OCI-LY1 (cell line): ENCODE results near the gene SHANK3.

Experiments used
- H2AFZ ChIP-seq: fragments of 200-600 bp; sonication (generic), shearing (Covaris generic); 2 replicates; pipeline ENCODE4 v1.6.0; 2014; ENCODE audit warnings: antibody characterized with exemption, mild to moderate bottlenecking, low read length
- H3F3A ChIP-seq: fragments of 200-600 bp; sonication (generic), shearing (Covaris generic); 2 replicates; pipeline ENCODE4 v1.6.0; 2014; ENCODE audit warnings: mild to moderate bottlenecking, antibody characterized with exemption, low read length, moderate library complexity; ENCODE audit not compliant: insufficient read depth
- H3K27ac ChIP-seq: fragments of 200-600 bp; sonication (generic); 2 replicates; pipeline ENCODE4 v1.5.1; 2014; ENCODE audit warnings: low read length, mixed run types, mild to moderate bottlenecking, low read depth; ENCODE audit not compliant: poor library complexity, severe bottlenecking
- H3K27me3 ChIP-seq: fragments of 200-600 bp; sonication (generic); 2 replicates; pipeline ENCODE4 v1.6.0; 2014; ENCODE audit warnings: antibody characterized with exemption, mild to moderate bottlenecking, low read length, moderate library complexity; ENCODE audit not compliant: insufficient read depth
- H3K36me3 ChIP-seq: fragments of 200-600 bp; sonication (generic); 2 replicates; pipeline ENCODE4 v1.6.1; 2014; ENCODE audit warnings: mild to moderate bottlenecking, antibody characterized with exemption, low read length, moderate library complexity, mixed read lengths; ENCODE audit not compliant: insufficient read depth
- H3K4me1 ChIP-seq: fragments of 200-600 bp; sonication (generic); 2 replicates; pipeline ENCODE4 v1.5.1; 2014; ENCODE audit warnings: mild to moderate bottlenecking, low read length, moderate library complexity; ENCODE audit not compliant: insufficient read depth, severe bottlenecking
- H3K4me2 ChIP-seq: fragments of 200-600 bp; sonication (generic), shearing (Covaris generic); 2 replicates; pipeline ENCODE4 v1.6.1; 2014; ENCODE audit warnings: low read length
- H3K4me3 ChIP-seq: fragments of 200-600 bp; sonication (generic); 2 replicates; pipeline ENCODE4 v1.5.1; 2014; ENCODE audit warnings: low read length, low read depth, mild to moderate bottlenecking, mixed read lengths; ENCODE audit not compliant: poor library complexity, severe bottlenecking
- H3K79me2 ChIP-seq: fragments of 200-600 bp; shearing (Covaris generic); 2 replicates; pipeline ENCODE4 v1.6.1; 2016; ENCODE audit warnings: mixed run types, low read length, mixed read lengths; ENCODE audit not compliant: insufficient read depth
- H3K9ac ChIP-seq: fragments of 200-600 bp; sonication (generic), shearing (Covaris generic); 2 replicates; pipeline ENCODE4 v1.6.1; 2014; ENCODE audit warnings: mild to moderate bottlenecking, low read length, mixed read lengths
- H3K9me2 ChIP-seq: fragments of 200-600 bp; sonication (generic), shearing (Covaris generic); 2 replicates; pipeline ENCODE4 v1.6.1; 2014; ENCODE audit warnings: low read depth, mild to moderate bottlenecking, low read length, mixed read lengths
- H3K9me3 ChIP-seq: fragments of 200-600 bp; shearing (Covaris generic); 2 replicates; pipeline ENCODE4 v1.6.1; 2014; ENCODE audit warnings: low read length, mixed read lengths
- H4K20me1 ChIP-seq: fragments of 200-600 bp; sonication (generic), shearing (Covaris generic); 2 replicates; pipeline ENCODE4 v1.6.0; 2016; ENCODE audit warnings: mild to moderate bottlenecking, low read length; ENCODE audit not compliant: insufficient read depth
- CTCF ChIP-seq: fragments of 200-600 bp; sonication (generic), shearing (Covaris generic); IDR thresholded peaks from 2 replicates; pipeline ENCODE4 v1.5.1; 2017; ENCODE audit warnings: mild to moderate bottlenecking, antibody characterized with exemption, low read length, moderate library complexity, mixed read lengths
- EZH2 ChIP-seq: fragments of 200-600 bp; sonication (generic), shearing (Covaris generic); IDR thresholded peaks from 2 replicates; pipeline ENCODE4 v1.8.0; 2017; ENCODE audit warnings: borderline replicate concordance, mixed run types, mild to moderate bottlenecking, antibody characterized with exemption, low read length, moderate library complexity, mixed read lengths

SHANK3 gene

GRCh38 chr22:50693462-50693861 is 20.8 kb downstream of the SHANK3 start:
- H3K79me2 ChIP-seq: no peaks in the 10 kb centered on the region
- no peaks in the 10 kb centered on the region; the same call in 1 of the 2 replicates for H3K27me3 ChIP-seq
- no peak overlapping the region for H3K27ac ChIP-seq
- no peaks in the 10 kb centered on the region for H3F3A ChIP-seq
- no peaks in the 10 kb centered on the region for H3K9me2 ChIP-seq
- no peaks in the 10 kb centered on the region for H3K4me1 ChIP-seq
- no peak overlapping the region for H2AFZ ChIP-seq
- H3K9me3 ChIP-seq: no peaks in the 10 kb centered on the region
- H3K4me2 ChIP-seq: no peak overlapping the region
- no peak overlapping the region for H3K4me3 ChIP-seq
- H4K20me1 ChIP-seq: no peaks in the 10 kb centered on the region
- no peak overlapping the region for H3K9ac ChIP-seq
- no peak for TF ChIP-seq CTCF
- TF ChIP-seq EZH2: no peak
- H3K36me3 ChIP-seq: no peaks in the 10 kb centered on the region

- Histone ChIP-seq H3F3A (no peaks in the 10 kb centered on the region), H3K4me1 (no peaks in the 10 kb centered on the region), H3K36me3 (no peaks in the 10 kb centered on the region), H3K9me2 (no peaks in the 10 kb centered on the region), H3K27me3 (no peaks in the 10 kb centered on the region; the same call in 1 of the 2 replicates), H4K20me1 (no peaks in the 10 kb centered on the region), H3K4me3 (no peak overlapping the region), H3K9ac (no peak overlapping the region), H2AFZ (no peak overlapping the region), H3K9me3 (no peaks in the 10 kb centered on the region), H3K27ac (no peak overlapping the region), H3K79me2 (no peaks in the 10 kb centered on the region), H3K4me2 (no peak overlapping the region)
- TF ChIP-seq CTCF: no peak
- TF ChIP-seq EZH2: no peak
Observed at GRCh38 chr22:50694099-50694605, 21.5 kb downstream of the SHANK3 start.

GRCh38 chr22:50694766-50695420 is 22.3 kb downstream of the SHANK3 start:
- Histone ChIP-seq H3K4me2 (no peak overlapping the region), H3K79me2 (no peaks in the 10 kb centered on the region), H3K9ac (no peak overlapping the region), H3K9me2 (no peaks in the 10 kb centered on the region), H4K20me1 (no peaks in the 10 kb centered on the region), H3K9me3 (no peaks in the 10 kb centered on the region), H3K4me1 (no peaks in the 10 kb centered on the region), H3K4me3 (no peak overlapping the region), H2AFZ (no peak overlapping the region), H3F3A (no peaks in the 10 kb centered on the region), H3K27me3 (no peaks in the 10 kb centered on the region; the same call in 1 of the 2 replicates), H3K27ac (no peak overlapping the region), H3K36me3 (no peaks in the 10 kb centered on the region)
- TF ChIP-seq EZH2 (no peak), CTCF (no peak)
